NCI-H345 treated with DMSO at 0.1 percent for 48 hours (cell line): ENCODE data around the gene PNKD.

Experiments
- DNase-seq: peaks from one replicate; lab custom pipeline; 2025; ENCODE audit not compliant: unreplicated experiment; lab: John Stamatoyannopoulos, UW

The PNKD gene

DNA sequence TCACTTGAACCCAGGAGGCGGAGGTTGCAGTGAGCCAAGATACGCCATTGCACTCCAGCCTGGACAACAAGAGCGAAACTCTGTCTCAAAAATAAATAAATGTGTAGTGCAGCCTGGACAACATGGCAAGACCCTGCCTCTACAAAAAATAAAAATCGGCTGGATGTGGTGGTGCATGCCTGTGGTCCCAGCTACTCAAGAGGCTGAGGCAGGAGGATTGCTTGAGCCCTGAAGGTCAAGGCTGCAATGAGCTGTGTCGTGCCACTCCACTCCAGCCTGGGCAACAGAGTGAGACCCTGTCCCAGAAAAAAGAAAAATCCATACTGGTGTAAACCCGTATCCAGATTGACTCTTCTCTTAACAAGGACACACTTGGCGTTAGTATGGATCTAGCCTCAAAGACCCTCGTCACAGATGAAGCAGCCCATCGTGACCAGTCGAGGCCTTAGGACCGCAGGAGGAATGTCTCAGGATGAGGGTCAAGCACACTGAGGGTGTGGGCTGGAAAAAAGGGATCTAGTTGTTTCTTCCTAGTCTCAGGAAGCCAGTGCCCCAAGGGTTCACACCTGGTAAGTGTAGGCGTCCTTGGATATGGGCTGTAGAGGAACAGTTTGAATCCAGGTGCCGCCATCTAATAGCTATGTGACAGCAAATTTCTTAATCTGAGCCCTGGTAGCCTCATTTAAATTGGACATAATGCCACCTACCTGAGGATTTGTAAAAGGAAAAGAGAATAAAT is 13.5 kb upstream of the PNKD start:
- no peak for DNase-seq

DNA sequence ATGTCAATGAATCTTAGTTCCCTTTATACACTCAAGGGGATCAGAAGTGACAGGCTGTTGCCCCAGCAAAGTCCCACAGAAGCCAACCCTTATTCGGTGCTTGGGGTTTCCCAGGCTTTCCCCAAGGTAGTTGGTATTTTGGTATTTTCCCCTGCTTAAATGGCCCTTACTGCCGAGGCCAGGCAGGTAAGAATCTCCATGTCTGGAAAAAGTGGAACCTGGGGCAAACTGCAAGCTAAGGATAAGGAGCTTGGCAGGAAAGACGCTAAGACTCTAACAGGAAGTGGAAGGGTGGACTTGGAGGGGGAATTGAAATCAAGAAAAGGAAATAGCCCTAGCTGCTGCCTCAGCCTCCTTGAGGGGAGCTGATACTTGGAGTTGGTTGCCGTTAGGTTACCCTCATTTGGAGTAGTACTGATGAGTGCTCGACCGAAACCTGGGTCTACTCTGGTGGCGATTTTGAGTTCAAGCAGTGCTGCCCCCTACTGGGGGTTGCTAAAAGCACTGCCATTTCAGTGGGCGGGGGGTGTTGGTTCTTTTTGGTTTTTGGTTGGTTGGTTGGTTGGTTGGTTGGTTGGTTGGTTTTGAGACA is 12.8 kb upstream of the PNKD start:
- no peak for DNase-seq

DNA sequence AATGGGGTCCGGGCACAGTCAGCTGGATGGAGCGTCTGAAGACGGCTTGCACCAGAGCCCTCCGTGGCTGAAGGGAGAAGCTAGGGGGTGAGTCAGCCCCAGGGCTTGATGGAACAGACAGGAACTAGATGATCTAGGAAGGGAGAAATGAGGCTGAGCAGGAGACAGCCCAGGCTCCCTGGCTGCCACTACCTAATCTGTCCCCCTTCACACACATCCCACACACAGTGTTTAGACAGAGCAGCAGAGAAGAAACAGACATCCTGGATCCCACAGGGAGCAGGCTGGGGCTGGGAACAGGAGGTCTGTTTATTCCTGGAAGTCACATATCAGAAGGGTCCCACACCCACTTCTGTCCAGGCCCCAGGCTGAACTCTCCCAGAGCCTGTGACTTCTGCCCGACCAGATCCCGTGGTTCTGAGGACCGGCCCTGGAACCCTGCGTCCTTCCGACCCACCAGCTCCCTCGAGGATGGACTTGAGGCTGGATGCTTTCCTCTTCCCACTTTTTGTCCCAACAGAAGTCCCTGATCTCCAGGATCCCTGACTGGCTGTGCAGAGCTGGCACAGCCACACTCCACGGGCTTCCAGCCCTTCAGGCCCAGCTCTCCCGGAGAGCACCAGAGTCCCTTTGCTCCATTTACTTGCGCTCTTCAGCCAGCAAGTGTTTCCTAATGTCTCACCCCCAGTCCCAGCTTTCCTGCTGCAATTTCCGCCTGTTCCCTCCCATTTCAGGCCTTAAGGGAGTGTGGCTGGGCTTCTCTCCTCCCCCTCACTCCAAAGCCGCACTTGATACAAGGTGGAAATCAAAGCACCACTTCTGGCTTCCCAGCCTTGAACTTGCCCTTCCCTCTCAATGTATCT is 11.0 kb upstream of the PNKD start:
- DNase-seq = no peak

DNA sequence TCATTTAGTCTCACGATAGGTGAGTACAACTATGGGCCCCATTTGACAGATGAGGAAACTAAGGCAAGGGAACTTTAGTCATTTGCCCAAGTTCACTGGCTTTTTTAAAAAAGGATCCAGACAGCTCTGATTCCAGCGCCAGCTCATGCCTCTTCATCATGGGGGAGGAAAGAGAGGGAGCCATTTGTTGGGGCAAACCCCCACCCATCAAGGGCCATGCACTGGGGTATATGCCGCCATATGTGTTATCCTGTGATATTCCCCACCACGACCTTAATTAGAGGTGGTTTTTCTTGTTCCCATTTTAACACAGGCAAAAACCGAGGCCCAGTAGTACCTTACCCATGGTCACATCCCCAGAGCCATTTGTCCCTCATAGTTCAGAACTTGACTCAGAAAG is 10.2 kb upstream of the PNKD start:
- DNase-seq = no peak

DNA sequence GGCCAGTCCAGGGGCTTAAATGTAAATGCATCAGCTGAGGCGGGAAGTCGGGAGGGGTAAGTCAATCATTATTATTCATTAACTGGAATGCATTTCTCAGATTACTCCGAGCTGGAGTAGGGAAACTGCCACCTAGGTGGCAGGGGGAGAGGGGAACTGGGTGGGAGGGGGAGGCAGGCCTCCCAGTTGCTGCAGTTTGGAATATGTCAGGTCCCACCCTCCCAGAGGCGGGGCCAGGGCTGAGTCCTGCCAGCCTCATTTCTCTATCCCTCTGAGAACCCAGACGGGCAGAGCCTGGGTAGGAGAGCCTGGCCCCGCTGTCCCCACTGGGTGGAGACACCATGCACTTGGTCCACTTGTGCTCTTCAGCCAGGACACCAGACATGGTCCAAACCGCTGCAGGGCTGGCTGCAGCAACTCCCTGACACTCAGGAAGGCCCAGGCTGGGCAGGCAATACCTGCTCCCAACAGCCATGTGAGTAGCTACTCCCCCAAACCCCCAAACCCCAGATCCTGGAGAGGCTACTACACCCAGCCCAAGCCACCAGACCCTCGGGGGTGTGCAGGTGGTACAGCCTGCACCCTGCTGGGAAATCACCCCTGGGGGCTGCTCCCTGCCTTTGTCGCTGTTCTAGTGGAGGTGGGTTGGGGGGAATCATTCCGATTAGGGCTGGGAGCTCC is 9.4 kb upstream of the PNKD start, which contains the start of gene GPBAR1:
Gene GPBAR1 (plus strand): TSS at position 274 of the 681 bp plus-strand sequence. CDS start 1,710 bp downstream, outside the sequence.
- DNase-seq = no peak

DNA sequence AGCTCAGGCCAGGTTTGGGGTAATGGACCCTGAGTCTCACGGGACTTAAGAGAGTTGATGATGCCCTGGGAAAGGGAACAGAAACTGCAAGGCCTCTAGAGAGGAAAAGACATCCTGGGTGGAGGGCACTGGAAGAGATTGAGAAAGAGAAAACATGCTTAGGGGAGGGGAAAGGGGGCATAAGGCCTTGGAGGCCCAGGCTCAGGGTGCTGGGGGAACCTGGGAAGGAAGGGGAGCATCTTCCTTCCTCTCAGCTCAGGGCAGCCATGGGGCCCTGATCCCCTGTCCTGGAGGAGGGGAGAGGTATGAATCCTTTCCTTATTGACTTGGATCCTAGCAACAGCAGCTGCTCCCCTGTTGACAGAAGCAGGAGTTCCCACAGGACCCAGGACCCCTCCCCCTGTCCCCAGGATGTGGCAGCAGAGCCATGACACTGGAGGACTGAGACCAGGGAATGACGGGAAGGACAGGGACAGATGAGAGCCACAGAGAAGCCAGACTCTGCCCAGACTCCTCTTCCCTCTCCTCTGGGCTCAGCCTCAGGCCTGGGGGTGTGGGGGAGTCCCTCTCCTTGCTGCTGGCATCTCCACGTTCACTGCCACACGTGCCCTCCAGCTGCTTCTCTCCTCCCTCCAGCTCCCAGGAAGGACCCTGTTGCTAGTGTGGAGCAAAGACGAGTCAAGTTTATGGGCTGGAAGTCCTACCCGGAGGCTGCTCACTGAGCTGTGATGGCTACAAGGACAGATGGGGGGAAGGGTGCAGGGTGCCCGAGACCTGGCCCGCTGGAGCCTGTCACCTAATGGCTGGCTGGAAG is 8.7 kb upstream of the PNKD start:
- DNase-seq = no peak

DNA sequence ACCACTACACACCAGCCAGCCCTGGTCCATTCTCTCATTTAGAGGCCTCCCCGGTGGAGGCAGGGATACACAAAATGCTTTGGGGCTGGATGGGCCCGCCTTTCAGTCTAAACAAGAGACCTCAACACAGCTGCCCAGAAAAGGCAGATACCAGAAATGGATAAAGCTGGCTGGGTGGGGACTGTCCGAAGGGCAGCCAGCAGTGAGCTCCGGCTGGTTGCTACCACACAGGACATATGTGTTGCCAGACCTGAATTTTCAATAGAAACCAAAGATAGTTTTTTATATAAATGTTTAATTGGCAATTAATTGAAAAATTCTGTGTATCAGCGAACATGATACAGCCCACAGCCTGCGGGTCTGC is 8.1 kb upstream of the PNKD start:
- no peak for DNase-seq

DNA sequence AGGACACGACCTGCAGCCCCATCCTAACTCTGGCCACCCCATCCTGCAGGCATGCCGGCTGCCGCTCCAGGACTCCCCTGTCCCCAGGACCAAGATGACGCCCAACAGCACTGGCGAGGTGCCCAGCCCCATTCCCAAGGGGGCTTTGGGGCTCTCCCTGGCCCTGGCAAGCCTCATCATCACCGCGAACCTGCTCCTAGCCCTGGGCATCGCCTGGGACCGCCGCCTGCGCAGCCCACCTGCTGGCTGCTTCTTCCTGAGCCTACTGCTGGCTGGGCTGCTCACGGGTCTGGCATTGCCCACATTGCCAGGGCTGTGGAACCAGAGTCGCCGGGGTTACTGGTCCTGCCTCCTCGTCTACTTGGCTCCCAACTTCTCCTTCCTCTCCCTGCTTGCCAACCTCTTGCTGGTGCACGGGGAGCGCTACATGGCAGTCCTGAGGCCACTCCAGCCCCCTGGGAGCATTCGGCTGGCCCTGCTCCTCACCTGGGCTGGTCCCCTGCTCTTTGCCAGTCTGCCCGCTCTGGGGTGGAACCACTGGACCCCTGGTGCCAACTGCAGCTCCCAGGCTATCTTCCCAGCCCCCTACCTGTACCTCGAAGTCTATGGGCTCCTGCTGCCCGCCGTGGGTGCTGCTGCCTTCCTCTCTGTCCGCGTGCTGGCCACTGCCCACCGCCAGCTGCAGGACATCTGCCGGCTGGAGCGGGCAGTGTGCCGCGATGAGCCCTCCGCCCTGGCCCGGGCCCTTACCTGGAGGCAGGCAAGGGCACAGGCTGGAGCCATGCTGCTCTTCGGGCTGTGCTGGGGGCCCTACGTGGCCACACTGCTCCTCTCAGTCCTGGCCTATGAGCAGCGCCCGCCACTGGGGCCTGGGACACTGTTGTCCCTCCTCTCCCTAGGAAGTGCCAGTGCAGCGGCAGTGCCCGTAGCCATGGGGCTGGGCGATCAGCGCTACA is 7.4 kb upstream of the PNKD start:
- DNase-seq = no peak

DNA sequence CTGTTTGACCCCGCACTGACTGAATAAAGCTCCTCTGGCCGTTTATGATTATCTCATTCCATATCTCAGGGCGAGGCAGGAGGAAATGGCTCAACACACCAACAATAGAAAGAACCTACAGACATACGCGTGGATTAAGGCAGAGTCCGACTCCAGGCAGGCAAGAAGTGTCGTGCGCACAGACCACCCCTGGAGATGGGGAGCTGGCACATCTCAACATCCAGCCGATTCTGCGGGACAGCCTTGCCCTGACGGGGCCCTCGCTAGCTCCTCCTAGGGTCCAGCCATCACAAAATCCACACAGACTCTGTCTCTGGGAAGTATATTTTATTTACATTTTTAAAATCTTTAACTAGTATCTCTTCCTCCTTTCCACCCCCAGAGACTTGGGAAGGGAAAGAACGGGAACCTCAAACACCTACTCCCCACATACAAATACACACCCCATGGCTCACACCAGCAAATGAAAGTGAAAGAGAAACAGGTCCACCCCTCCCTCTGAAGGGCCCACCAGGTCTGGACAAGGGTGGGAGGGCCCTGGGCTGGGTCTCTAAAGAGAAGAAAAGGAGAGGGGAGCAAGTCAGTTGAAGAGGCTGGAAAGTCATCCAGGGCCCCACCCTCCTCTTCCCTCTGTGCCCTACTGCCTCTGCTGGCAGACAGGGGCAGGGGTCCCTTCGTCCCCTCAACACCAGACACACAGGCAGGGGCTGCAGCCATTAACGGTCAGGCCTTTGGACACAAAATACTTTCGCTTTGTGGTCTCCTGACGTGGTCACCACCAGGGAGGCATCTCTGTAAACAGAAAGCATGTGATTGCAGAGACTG is 6.3 kb upstream of the PNKD start:
- DNase-seq = no peak

DNA sequence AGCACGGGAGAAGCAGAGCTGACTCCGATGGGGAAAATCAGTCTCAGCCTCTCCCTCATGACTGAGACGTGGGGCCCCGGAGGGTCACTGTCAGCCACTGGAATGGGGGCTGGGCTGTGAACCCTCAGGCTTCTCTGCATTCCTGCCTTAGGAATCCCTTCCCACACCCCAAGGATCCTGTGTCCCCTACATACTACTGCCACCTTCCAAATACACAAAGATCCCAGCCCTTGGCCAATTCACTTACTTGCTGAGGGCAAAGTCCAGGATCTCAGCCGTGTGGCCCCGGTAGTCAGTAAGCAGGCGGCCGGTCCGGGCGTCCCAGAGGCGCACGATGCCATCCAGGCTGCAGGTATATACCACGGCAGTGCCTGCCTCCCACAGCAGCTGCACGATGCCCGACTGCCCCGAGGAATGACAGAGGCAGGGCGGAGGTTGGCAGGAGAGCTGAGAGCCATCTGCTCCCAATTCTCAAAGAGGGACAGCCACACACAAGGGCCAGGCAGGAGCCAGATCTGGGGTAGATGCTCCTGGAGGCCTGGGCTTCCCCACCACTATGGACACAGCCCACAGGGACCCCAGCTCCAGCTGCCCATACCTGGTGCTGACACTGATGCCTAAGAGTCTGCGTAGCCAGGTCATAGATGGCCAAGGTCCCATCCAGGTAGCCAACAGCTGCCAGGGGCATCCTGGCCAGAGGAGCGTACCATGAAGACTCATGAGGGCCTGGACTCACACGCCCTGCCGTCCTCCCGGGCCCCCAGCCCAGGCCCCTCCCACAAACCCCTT is 5.4 kb upstream of the PNKD start:
- no peak for DNase-seq

DNA sequence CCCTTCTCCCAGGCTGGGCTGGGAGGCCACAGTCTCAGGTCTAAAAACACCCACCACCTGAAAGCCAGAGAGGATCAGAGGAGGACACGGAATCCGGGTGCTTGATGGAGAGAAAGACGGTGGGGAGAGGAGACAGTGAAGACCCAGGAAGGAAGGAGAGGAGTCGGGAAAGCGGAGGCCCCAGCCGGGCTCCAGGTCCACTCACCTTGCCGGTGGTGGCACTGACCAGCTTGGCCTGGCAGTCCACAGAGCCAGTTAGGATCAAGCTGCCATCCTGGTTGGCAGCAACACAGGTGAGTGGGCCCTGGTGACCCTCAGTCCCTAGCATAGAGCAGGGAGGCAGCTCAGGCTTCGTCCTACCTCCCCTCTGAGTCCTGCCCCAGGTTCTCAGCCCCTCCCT is 4.7 kb upstream of the PNKD start:
- no peak for DNase-seq

DNA sequence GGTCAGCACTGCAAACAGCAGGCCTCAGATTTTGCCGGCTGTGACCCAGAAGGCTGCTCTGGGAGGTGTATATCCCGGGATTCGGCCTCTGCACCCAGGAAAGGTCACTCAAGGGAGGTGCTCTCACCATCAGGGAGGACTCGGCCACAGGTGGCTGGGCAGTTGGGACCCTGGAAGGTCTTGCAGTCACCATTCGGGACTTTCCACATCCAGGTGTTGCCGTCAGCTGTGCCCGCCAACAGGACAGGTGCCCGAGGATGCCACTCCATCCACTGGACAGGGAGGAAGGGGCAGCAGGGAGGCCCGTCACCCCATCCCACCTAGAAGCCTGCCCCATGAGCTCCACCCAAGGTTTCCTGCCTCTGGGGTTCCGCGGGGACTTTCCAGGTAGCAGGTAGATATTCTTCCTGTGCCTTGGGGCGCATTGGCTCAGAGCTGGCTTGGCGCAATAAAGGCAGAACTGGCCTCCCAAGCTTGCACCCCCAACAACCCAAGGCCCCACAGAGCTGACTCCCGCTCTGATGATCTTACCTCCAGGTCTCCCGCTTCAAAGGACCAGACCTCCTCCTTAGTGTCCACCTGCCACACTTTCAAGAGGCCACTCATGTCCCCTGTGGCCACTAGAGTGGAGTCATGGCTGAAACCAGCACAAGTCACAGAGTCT is 3.9 kb upstream of the PNKD start:
- DNase-seq = no peak

DNA sequence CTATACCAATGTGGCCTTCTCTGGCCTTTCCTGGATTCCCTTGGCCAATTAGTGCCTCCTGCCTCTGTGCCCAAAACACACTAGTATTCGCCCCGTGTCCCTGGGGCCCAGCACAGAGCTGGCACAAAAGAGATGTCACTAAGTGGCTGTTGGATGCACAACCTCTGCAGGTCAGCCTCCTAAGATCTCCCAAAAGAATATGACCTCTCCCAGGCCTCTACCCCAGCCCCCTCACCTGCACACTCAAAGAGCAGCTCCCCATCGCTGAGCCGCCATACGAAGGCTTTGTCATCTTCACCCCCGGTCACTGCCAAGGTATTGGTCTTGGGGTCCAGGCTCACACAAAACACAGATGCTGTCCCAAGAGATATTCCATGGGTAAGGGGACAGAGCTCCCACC is 3.1 kb upstream of the PNKD start:
- no peak for DNase-seq

DNA sequence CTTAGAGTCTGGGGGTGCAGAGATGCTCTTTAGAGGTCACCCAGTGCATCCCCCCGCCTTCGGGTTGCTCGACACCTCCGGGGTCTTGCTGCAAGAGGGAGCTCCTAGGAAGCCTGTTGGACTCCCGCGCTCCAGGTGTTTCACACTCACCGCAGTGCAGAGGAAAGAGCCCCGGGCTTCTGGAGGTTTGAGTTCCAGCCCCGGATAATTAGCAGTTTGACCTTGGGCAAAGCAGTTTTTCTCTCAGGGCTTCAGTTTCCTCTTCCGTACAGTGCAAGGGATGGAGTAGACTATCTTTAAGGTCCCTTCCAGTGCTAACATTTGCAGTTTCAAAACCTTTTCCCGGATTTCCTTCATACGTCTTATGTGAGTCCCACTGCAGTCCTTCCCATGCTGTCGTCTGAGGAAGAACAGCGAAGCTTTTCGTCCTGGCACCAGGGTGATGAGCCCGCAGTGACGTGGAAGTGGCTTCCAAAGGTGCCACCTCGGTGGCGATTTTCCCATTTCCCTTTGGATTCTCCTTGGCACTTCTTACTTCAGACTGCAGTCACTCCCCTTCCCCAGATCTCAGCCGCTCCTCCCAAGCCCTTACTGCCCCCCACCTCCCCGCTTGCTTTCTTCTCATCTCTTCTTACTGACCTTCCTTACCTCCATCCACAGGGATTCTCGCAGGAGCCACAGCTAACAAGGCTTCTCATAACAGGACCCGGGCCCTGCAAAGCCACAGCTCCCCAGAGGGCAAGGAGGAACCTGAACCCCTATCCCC is 585 bp downstream of the PNKD start:
- no peak for DNase-seq

DNA sequence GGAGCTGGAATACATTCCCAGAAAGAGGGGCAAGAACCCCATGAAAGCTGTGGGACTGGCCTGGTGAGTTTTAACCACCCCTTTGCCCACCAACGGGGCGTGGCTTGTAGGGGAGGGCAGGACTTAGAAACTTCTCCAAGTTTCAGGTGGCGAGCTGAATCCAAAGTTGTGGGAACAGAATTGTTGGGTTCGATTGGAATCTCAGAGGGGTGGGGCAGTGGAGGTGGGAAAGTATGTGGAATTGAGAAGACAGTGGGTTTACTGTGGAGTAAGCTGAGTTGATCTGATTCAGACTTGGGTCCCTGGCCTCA is 1.1 kb downstream of the PNKD start:
- DNase-seq = no peak

DNA sequence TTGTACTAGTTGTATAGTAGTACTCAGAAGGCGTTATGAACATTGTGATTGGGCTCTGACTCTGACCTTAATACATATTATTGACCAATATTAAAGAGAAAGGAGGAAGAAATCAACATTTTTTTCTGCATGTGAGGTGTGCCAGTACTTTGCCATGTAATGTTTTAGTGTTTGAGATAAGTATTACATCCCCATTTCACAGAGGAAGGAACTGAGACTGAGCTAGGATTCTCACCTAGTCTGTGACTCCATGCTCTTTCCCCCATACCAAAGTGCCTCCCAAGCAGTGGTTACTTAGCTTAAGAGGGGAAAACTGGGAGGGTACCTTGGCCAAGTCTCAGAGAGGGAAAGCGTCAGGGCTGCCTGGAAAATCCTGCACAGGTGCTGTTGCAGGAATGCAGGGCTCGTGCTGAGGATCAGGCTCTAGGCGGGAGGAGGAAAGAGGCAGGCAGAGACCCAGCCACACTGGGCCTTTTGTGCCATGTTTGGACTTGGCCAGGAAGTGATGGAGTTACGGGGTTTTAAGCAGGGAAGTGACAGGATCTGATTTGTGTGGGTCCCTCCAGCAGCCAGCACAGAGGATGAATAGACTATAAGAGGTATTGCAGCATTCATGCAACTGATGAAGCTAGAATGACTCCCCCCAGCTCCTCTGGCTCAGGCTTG is 1.7 kb downstream of the PNKD start:
- DNase-seq = no peak
